K562 (cell line): ENCODE measurements around the gene CDRT4. TPM values are rescaled to one million over a fixed set of nuclear protein-coding genes. Genes with fewer than 3 reads are reported as not detected.

Experiments used
- ATAC-seq: fragments of 200-7000 bp; cut with Tn5 transposase; 3 replicates; pipeline ENCODE4 v1.9.1; 2020; ENCODE audit warnings: moderate library complexity
- BruUV-seq: library from RNA; stranded (reverse); fragments of 400-500 nt; replicated peaks from 2 replicates; lab custom pipeline; 2021; lab: Mats Ljungman, UMichigan
- CTCF ChIA-PET: fragments of 300-600 bp; formaldehyde crosslinking; extraction: SDS; loops from one replicate; lab custom pipeline; 2021; ENCODE audit warnings: low intra/inter-chr PET ratio; lab: Yijun Ruan, JAX
- POLR2A ChIA-PET: fragments of 300-600, 350-650 bp; sonication (Branson Sonifier 250); formaldehyde crosslinking; extraction: SDS; loops from one replicate; lab custom pipeline; 2021; ENCODE audit warnings: antibody characterized with exemption, inconsistent platforms; lab: Yijun Ruan, JAX
- DNase-seq, 4 experiments: peaks; one replicate each; pipeline versions ENCODE4 v3.0.0 to v3.0.0-alpha.2; 2011 to 2018; ENCODE audit warnings: low spot score in 3 of 4, mixed read lengths in 3 of 4; ENCODE audit errors: extremely low read depth in 1 of 4
- FAIRE-seq: peaks from 2 replicates; lab custom pipeline; 2011; peaks lifted over from hg19 to GRCh38; lab: Jason Lieb, UNC
- H2AFZ ChIP-seq: 2 replicates; pipeline ENCODE4 v1.6.0; 2011; ENCODE audit warnings: low read depth, low read length, control low read depth, inconsistent platforms
- H3K27ac ChIP-seq: fragments of 200-600 bp; 3 replicates; pipeline ENCODE4 v1.8.0; 2011; ENCODE audit warnings: low read depth, mild to moderate bottlenecking, control low read depth, inconsistent platforms, low read length, moderate library complexity, mixed read lengths; ENCODE audit errors: extremely low read depth
- H3K27me3 ChIP-seq, 2 experiments: fragments of 300-600 bp in 1 of 2; 2 replicates in 1 of 2; 3 replicates in 1 of 2; pipeline versions ENCODE4 v1.6.0 to v1.8.0; 2011; ENCODE audit warnings: inconsistent platforms in 2 of 2, low read length in 2 of 2, mild to moderate bottlenecking in 1 of 2, mixed read lengths in 1 of 2, moderate library complexity in 1 of 2; ENCODE audit not compliant: control insufficient read depth in 2 of 2, insufficient read depth in 2 of 2
- H3K36me3 ChIP-seq: fragments of 300-600 bp; 3 replicates; pipeline ENCODE4 v1.8.0; 2011; ENCODE audit warnings: mild to moderate bottlenecking, low read length, inconsistent platforms; ENCODE audit not compliant: control insufficient read depth, insufficient read depth
- H3K4me1 ChIP-seq, 2 experiments: fragments of 200-600 bp in 1 of 2; replicated peaks in 1 of 2; 2 replicates in 1 of 2; 3 replicates in 1 of 2; pipeline versions ENCODE4 v1.5.1 to v1.8.0; 2011; ENCODE audit warnings: inconsistent platforms in 2 of 2, low read length in 2 of 2, mild to moderate bottlenecking in 1 of 2, mixed read lengths in 1 of 2, moderate library complexity in 1 of 2; ENCODE audit not compliant: control insufficient read depth in 2 of 2, insufficient read depth in 2 of 2
- H3K4me2 ChIP-seq: 2 replicates; pipeline ENCODE4 v1.6.1; 2011; ENCODE audit warnings: low read length, control low read depth, inconsistent platforms, mixed read lengths; ENCODE audit not compliant: insufficient read depth
- H3K4me3 ChIP-seq: fragments of 200-600 bp; sonication (generic), shearing (Covaris generic); 2 replicates; pipeline ENCODE4 v1.5.1; 2016; ENCODE audit warnings: control low read depth, inconsistent platforms
- H3K79me2 ChIP-seq: fragments of 200-600 bp; 3 replicates; pipeline ENCODE4 v1.8.0; 2011; ENCODE audit warnings: low read length, inconsistent platforms; ENCODE audit not compliant: control insufficient read depth, insufficient read depth
- H3K9ac ChIP-seq, 2 experiments: 2 replicates each; pipeline versions ENCODE4 v1.6.0 to v1.6.1; 2011; ENCODE audit warnings: low read depth in 2 of 2, low read length in 2 of 2, control low read depth in 1 of 2, inconsistent platforms in 1 of 2, mild to moderate bottlenecking in 1 of 2, mixed read lengths in 1 of 2; ENCODE audit not compliant: insufficient read depth in 1 of 2
- H3K9me1 ChIP-seq: one replicate; pipeline ENCODE4 v1.6.0; 2011; ENCODE audit warnings: inconsistent platforms, mild to moderate bottlenecking, low read length, moderate library complexity; ENCODE audit not compliant: control insufficient read depth, insufficient read depth
- H3K9me3 ChIP-seq: replicated peaks from 2 replicates; pipeline ENCODE4 v1.5.1; 2011; ENCODE audit warnings: low read depth, low read length, inconsistent platforms; ENCODE audit not compliant: control insufficient read depth, insufficient read depth
- H4K20me1 ChIP-seq: replicated peaks from 2 replicates; pipeline ENCODE4 v1.6.1; 2011; ENCODE audit warnings: low read length, inconsistent platforms, mixed read lengths; ENCODE audit not compliant: control insufficient read depth, insufficient read depth
- BACH1 ChIP-seq: fragments of 200-800 bp; sonication (Bioruptor generic); IDR thresholded peaks from 2 replicates; pipeline ENCODE4 v1.6.1; 2016; ENCODE audit warnings: missing genetic modification characterization, missing compliant biosample characterization
- HDAC6 ChIP-seq: IDR thresholded peaks from 2 replicates; pipeline ENCODE4 v1.6.1; 2012; ENCODE audit warnings: low read depth, mild to moderate bottlenecking, control low read depth, inconsistent platforms, low read length, moderate library complexity
- MCM5 ChIP-seq: fragments of 450-650 bp; IDR thresholded peaks from 2 replicates; pipeline ENCODE4 v1.6.1; 2016; ENCODE audit warnings: low read depth
- MITF ChIP-seq: IDR thresholded peaks from 2 replicates; pipeline ENCODE4 v1.6.1; 2014; ENCODE audit warnings: antibody characterized with exemption
- NFXL1 ChIP-seq: fragments of 450-650 bp; formaldehyde crosslinking; IDR thresholded peaks from 2 replicates; pipeline ENCODE4 v1.4.0; 2021; ENCODE audit warnings: mild to moderate bottlenecking
- NFYB ChIP-seq: IDR thresholded peaks from 2 replicates; pipeline ENCODE4 v1.6.1; 2011; ENCODE audit warnings: mild to moderate bottlenecking, moderate library complexity; ENCODE audit not compliant: insufficient read length; ENCODE audit errors: extremely low read depth
- NR1H2 ChIP-seq: sonication (generic); formaldehyde crosslinking; IDR thresholded peaks from 2 replicates; pipeline ENCODE4 v1.4.0; 2020; ENCODE audit warnings: mild to moderate bottlenecking, missing genetic modification reagents
- PRDM10 ChIP-seq: fragments of 450-650 bp; IDR thresholded peaks from 2 replicates; pipeline ENCODE4 v1.6.1; 2018; ENCODE audit not compliant: partially characterized antibody
- PTTG1 ChIP-seq: fragments of 450-650 bp; IDR thresholded peaks from 2 replicates; pipeline ENCODE4 v1.6.1; 2016; ENCODE audit warnings: low read depth, mild to moderate bottlenecking, missing genetic modification characterization, missing compliant biosample characterization
- PYGO2 ChIP-seq: fragments of 450-650 bp; IDR thresholded peaks from 2 replicates; pipeline ENCODE4 v1.6.1; 2016; ENCODE audit warnings: mild to moderate bottlenecking, missing genetic modification characterization, moderate library complexity, missing compliant biosample characterization
- SMARCE1 ChIP-seq: fragments of 450-650 bp; IDR thresholded peaks from 2 replicates; pipeline ENCODE4 v1.7.1; 2016; ENCODE audit warnings: mild to moderate bottlenecking
- U2AF2 ChIP-seq: fragments of 200-400 bp; formaldehyde crosslinking; optimal IDR thresholded peaks from 2 replicates; pipeline ENCODE3; 2017; ENCODE audit warnings: low read depth, mild to moderate bottlenecking, low read length
- ZNF384 ChIP-seq: IDR thresholded peaks from 2 replicates; pipeline ENCODE4 v1.6.1; 2012; ENCODE audit warnings: low read depth, low read length, improper control_type of control experiment
- WGBS: fragments of 100-300 bp; shearing (Covaris generic); methylation state at CpG from one replicate; pipeline ENCODE4 v1.1.6; 2016; ENCODE audit warnings: low coverage, mixed read lengths; ENCODE audit not compliant: insufficient coverage; ENCODE audit errors: missing lambda C conversion rate; 5-methylcytosine and 5-hydroxymethylcytosine counted together
- in situ Hi-C: fragments of 300-500 bp; cut with MboI; formaldehyde crosslinking; loops from 4 replicates; pipeline ENCODE4 v1.15.0; 2018; ENCODE audit warnings: inconsistent platforms, mixed read lengths
- intact Hi-C: fragments of 100-400 bp; cut with micrococcal nuclease; formaldehyde crosslinking; loops from 2 replicates; pipeline ENCODE4 v1.14.2; 2022
- polyA plus RNA-seq, 8 experiments: library from polyadenylated mRNA; depleted of rRNA in 4 of 8; stranded (reverse) in 5 of 8; unstranded in 3 of 8; fragments of >200 nt; fragmentation: Nextera tagmentation in 2 of 8; fragmentation: Illumina TruSeq in 1 of 8; extraction: Ambion mirVana in 2 of 8; extraction: Trizol in 1 of 8; gene quantifications; 2 replicates each; pipeline versions ENCODE4 v1.2.1 to v1.2.3, GENCODE V29; 2011 to 2014; ENCODE audit warnings: inconsistent platforms in 1 of 8, missing spikeins in 1 of 8
- total RNA-seq, 7 experiments: library from RNA; depleted of rRNA in 6 of 7; stranded (reverse); fragments of >200 nt in 6 of 7; fragmentation: Illumina TruSeq in 2 of 7; extraction: Trizol in 2 of 7; gene quantifications; 2 replicates each; pipeline versions ENCODE4 v1.2.1 to v1.2.3, GENCODE V29; 2011 to 2021; ENCODE audit warnings: low replicate concordance in 1 of 7
- TF ChIP-seq, protein P1 (sequence below): fragments of 250-450 bp; sonication (Bioruptor Pico); IDR thresholded peaks from 2 replicates; pipeline ENCODE4 v1.5.0; 2021

Gene CDRT4
- total and polyA plus RNA-seq, 9 of the 15 experiments (the other 6 are each of a cell fraction or from before 2014, with no cell fraction given) = 1.7 to 6.4 (median 3.5) TPM

- no peak for TF ChIP-seq NR1H2 (CRISPR knock-in tag)
- no peak for TF ChIP-seq NFXL1 (CRISPR knock-in tag)
- TF ChIP-seq, protein P1, sequence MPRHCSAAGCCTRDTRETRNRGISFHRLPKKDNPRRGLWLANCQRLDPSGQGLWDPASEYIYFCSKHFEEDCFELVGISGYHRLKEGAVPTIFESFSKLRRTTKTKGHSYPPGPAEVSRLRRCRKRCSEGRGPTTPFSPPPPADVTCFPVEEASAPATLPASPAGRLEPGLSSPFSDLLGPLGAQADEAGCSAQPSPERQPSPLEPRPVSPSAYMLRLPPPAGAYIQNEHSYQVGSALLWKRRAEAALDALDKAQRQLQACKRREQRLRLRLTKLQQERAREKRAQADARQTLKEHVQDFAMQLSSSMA (CRISPR knock-in tag) = no peak
- TF ChIP-seq SMARCE1 = no peak
- TF ChIP-seq MITF = no peak
- no peak for TF ChIP-seq MCM5
Observed at GRCh38 chr17:15501282-15501681, 33.9 kb upstream of the CDRT4 start (continued).

DNA sequence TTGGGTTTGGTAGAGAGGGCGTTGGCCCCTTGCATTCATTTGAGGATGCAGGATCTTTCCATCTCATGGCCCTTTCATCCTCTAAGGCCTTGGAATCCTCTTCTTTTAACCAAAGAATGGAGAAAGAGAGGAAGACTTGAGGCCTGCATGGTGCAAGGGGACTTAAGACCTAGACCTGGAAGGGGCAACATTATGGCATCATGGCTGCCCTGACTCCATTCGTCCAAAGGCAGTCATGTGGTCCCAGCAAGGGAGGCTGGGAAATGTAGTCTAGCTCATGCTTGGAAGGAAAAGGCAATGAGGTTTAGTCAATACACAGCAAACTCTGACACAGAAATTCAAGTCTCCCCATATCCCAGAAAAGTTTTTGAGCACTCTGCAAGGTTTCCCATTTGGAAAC lies 30.7 kb upstream of the CDRT4 start:
- Histone ChIP-seq H3K27me3 (no peaks in the 10 kb centered on the region), H3K79me2 (no peaks in the 10 kb centered on the region), H3K27ac (no peak overlapping the region), H3K9me1 (no peaks in the 10 kb centered on the region), H3K4me1 (peaks cover 15% of the 10 kb centered on the region in 2 experiments), H2AFZ (peak overlapping the region; percentile 76; the same call in 1 of the 2 replicates), H3K9ac (no peak overlapping the region), H3K4me3 (no peak overlapping the region), H3K4me2 (no peak overlapping the region), H3K9me3 (no peaks in the 10 kb centered on the region), H3K36me3 (peaks cover 9% of the 10 kb centered on the region; the same call in 2 of the 3 replicates), H4K20me1 (no peaks in the 10 kb centered on the region)
- no TSS peak for BruUV-seq
- CTCF ChIA-PET = no interaction called here
- POLR2A ChIA-PET = no interaction called here
- in situ Hi-C loops (no loop called here), intact Hi-C loops (loop anchor here (10.0 kb wide), 2 partner anchors 53 to 263 kb away; no protein-coding TSS in a partner anchor)
- DNase-seq (peak; percentile 17 to 55 (median 20)), ATAC-seq (peak; percentile 91), FAIRE-seq (peak; percentile 84)
- WGBS = 57% methylated on average over 2 of the region's 2 CpGs
- no peak for TF ChIP-seq PTTG1
- TF ChIP-seq PYGO2 (tag) = no peak
- no peak for TF ChIP-seq U2AF2
- TF ChIP-seq PRDM10 = no peak
- TF ChIP-seq HDAC6 = no peak
- TF ChIP-seq NFYB = peak; percentile 19
- TF ChIP-seq BACH1 (tag) = no peak
- TF ChIP-seq ZNF384 = no peak
